HepG2 (cell line): ENCODE data around the gene MMS19. TPM values are rescaled to one million over a fixed set of nuclear protein-coding genes. Genes with fewer than 3 reads are reported as not detected.

Experiments used
- ARNT ChIP-seq: fragments of 450-650 bp; IDR thresholded peaks from 2 replicates; pipeline ENCODE4 v1.6.1; 2017
- FOSL2 ChIP-seq: sonication (generic); formaldehyde crosslinking; IDR thresholded peaks from 2 replicates; pipeline ENCODE4 v1.4.0; 2020; ENCODE audit warnings: missing genetic modification reagents
- HOXD1 ChIP-seq: sonication (generic); formaldehyde crosslinking; IDR thresholded peaks from 2 replicates; pipeline ENCODE4 v1.5.0; 2020; ENCODE audit warnings: missing genetic modification reagents
- KLF13 ChIP-seq: sonication (generic); formaldehyde crosslinking; IDR thresholded peaks from 2 replicates; pipeline ENCODE4 v1.4.0; 2020; ENCODE audit warnings: mild to moderate bottlenecking, missing genetic modification reagents
- RBAK ChIP-seq: sonication (generic); formaldehyde crosslinking; IDR thresholded peaks from 2 replicates; pipeline ENCODE4 v1.5.1; 2020; ENCODE audit warnings: mild to moderate bottlenecking, missing genetic modification reagents
- SSRP1 ChIP-seq: IDR thresholded peaks from 2 replicates; pipeline ENCODE4 v1.6.1; 2016; ENCODE audit warnings: control low read depth
- TOPORS ChIP-seq: sonication (generic); formaldehyde crosslinking; IDR thresholded peaks from 2 replicates; pipeline ENCODE4 v1.8.0; 2023; ENCODE audit warnings: mild to moderate bottlenecking, missing genetic modification reagents
- ZBTB7A ChIP-seq: sonication (generic); formaldehyde crosslinking; IDR thresholded peaks from 2 replicates; pipeline ENCODE4 v1.8.0; 2022; ENCODE audit warnings: mild to moderate bottlenecking, missing genetic modification reagents
- ZFP37 ChIP-seq: sonication (generic); formaldehyde crosslinking; IDR thresholded peaks from 2 replicates; pipeline ENCODE4 v1.4.0; 2020; ENCODE audit warnings: missing genetic modification reagents, borderline replicate concordance
- ZNF124 ChIP-seq: sonication (generic); formaldehyde crosslinking; IDR thresholded peaks from 2 replicates; pipeline ENCODE4 v1.4.0; 2020; ENCODE audit warnings: missing genetic modification reagents
- ZNF225 ChIP-seq: sonication (generic); formaldehyde crosslinking; IDR thresholded peaks from 2 replicates; pipeline ENCODE4 v1.4.0; 2020; ENCODE audit warnings: mild to moderate bottlenecking, missing genetic modification reagents
- ZNF235 ChIP-seq: sonication (generic); formaldehyde crosslinking; IDR thresholded peaks from 2 replicates; pipeline ENCODE4 v1.8.1; 2023; ENCODE audit warnings: mild to moderate bottlenecking, missing genetic modification reagents, borderline replicate concordance
- ZNF564 ChIP-seq: sonication (generic); formaldehyde crosslinking; IDR thresholded peaks from 2 replicates; pipeline ENCODE4 v1.8.1; 2023; ENCODE audit warnings: mild to moderate bottlenecking, missing genetic modification reagents
- ZNF776 ChIP-seq: sonication (generic); formaldehyde crosslinking; IDR thresholded peaks from 2 replicates; pipeline ENCODE4 v1.4.0; 2020; ENCODE audit warnings: mild to moderate bottlenecking, missing genetic modification reagents
- ZNF788 ChIP-seq: sonication (generic); formaldehyde crosslinking; IDR thresholded peaks from 2 replicates; pipeline ENCODE4 v1.5.0; 2020; ENCODE audit warnings: mild to moderate bottlenecking, missing genetic modification reagents, borderline replicate concordance
- ZSCAN29 ChIP-seq: sonication (generic); formaldehyde crosslinking; conservative IDR thresholded peaks from 2 replicates; pipeline ENCODE4 v1.4.0; 2020; ENCODE audit warnings: mild to moderate bottlenecking, missing genetic modification reagents
- polyA plus RNA-seq, 8 experiments: library from polyadenylated mRNA; depleted of rRNA in 3 of 8; stranded (reverse) in 7 of 8; unstranded in 1 of 8; fragments of >200 nt; fragmentation: Illumina TruSeq in 4 of 8; extraction: Trizol in 4 of 8; gene quantifications; 2 replicates each; pipeline versions ENCODE4 v1.2.1 to v1.2.3, GENCODE V29; 2011 to 2016; ENCODE audit warnings: low read depth in 4 of 8, missing spikeins in 1 of 8, mixed read lengths in 1 of 8; ENCODE audit not compliant: insufficient read depth in 1 of 8
- total RNA-seq, 5 experiments: library from RNA; depleted of rRNA; stranded (reverse); fragments of >200 nt; fragmentation: Illumina TruSeq; extraction: Trizol; gene quantifications; 2 replicates each; pipeline ENCODE4 v1.2.3, GENCODE V29; 2016; ENCODE audit warnings: low read depth in 1 of 5
- TF ChIP-seq, protein P1 (sequence below): sonication (generic); formaldehyde crosslinking; IDR thresholded peaks from 2 replicates; pipeline ENCODE4 v1.5.0; 2020; ENCODE audit warnings: mild to moderate bottlenecking, missing genetic modification reagents, borderline replicate concordance
- TF ChIP-seq, protein P2 (sequence below): sonication (generic); formaldehyde crosslinking; IDR thresholded peaks from 2 replicates; pipeline ENCODE4 v1.5.1; 2020; ENCODE audit warnings: missing genetic modification reagents, mild to moderate bottlenecking, borderline replicate concordance
- TF ChIP-seq, protein P3 (sequence below): sonication (generic); formaldehyde crosslinking; IDR thresholded peaks from 2 replicates; pipeline ENCODE4 v1.5.1; 2020; ENCODE audit warnings: mild to moderate bottlenecking, missing genetic modification reagents, moderate library complexity
- TF ChIP-seq, protein P4 (sequence below): sonication (generic); formaldehyde crosslinking; IDR thresholded peaks from 2 replicates; pipeline ENCODE4 v1.5.0; 2020; ENCODE audit warnings: mild to moderate bottlenecking, missing genetic modification reagents

MMS19 gene
- total and polyA plus RNA-seq, 2 of the 13 experiments (the other 11 are each of a cell fraction or from before 2014, with no cell fraction given) = 76.4 to 107 TPM

DNA sequence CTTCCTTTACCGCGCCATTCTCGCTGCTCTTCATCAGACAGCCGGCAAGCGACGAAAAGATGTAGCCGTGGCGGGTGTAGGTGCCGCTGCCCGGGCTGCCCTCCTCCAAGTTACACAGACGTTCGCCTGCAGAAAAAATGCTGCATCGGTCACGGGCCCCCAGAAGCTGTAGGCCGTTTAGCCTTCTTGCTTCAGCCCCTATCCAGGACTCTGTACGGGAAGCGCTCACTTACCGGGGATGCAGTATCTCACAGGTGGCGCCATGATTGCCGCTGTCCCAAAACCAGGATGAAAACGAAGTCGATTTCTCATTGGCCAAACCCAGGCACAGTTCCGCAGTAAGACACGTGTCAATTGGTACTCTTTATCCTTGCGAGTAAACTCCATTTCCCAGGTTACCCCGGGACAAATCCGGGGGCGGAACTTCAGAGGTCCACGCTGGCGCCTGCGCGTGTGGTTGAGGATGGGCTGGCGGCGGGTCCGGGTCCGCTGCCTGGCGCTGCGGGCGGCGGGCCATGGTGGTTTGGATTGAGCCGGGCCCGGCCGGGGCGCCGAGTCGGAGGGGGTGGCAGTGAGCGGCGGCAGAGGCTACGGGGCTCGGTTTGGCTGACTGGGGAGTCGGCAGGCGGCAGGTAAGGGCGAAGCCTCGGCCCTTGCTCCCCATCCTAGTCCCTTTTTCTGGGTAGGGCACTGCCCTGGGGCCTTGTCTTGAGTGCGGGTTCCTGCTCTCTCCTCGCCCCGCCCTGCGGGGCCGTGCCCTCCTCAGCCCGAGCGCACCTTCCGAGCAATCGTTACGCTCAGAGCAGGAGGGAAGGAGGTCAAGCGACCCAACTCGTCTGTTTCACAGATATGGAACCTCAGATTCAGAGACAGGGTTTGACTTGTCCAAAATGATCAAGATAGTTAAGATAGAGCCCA, 52.2 kb downstream of the MMS19 start, which contains the start of the genes EXOSC1 and ZDHHC16 (continued):
- TF ChIP-seq ZNF564 (CRISPR knock-in tag) = no peak
- TF ChIP-seq ZNF225 (CRISPR knock-in tag) = no peak
- TF ChIP-seq, protein P1, sequence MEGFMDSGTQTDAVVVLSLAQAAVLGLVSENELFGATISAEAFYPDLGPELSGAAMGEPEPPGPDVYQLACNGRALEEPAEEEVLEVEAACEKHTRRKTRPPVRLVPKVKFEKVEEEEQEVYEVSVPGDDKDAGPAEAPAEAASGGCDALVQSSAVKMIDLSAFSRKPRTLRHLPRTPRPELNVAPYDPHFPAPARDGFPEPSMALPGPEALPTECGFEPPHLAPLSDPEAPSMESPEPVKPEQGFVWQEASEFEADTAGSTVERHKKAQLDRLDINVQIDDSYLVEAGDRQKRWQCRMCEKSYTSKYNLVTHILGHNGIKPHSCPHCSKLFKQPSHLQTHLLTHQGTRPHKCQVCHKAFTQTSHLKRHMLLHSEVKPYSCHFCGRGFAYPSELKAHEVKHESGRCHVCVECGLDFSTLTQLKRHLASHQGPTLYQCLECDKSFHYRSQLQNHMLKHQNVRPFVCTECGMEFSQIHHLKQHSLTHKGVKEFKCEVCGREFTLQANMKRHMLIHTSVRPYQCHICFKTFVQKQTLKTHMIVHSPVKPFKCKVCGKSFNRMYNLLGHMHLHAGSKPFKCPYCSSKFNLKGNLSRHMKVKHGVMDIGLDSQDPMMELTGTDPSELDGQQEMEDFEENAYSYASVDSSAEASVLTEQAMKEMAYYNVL (CRISPR knock-in tag) = peak; percentile 37; the same call in 1 of the 2 replicates
- no peak for TF ChIP-seq KLF13 (CRISPR knock-in tag)
- no peak for TF ChIP-seq ARNT
- TF ChIP-seq ZNF788 = 0 out of 2 replicates have a peak, but pooled peaks have one; percentile 16
- TF ChIP-seq, protein P2, sequence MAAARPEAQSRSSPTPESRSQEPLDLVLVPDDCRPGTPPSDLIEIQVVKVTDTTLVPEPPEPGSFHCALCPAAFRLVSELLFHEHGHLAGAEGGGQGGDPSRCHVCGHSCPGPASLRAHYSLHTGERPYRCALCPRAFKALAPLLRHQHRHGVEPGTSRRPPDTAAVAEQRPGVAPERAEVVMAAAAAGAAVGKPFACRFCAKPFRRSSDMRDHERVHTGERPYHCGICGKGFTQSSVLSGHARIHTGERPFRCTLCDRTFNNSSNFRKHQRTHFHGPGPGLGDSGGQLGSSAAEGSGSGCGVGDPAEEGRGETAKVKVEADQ (CRISPR knock-in tag) = no peak; the same call in 1 of the 2 replicates
- TF ChIP-seq, protein P3, sequence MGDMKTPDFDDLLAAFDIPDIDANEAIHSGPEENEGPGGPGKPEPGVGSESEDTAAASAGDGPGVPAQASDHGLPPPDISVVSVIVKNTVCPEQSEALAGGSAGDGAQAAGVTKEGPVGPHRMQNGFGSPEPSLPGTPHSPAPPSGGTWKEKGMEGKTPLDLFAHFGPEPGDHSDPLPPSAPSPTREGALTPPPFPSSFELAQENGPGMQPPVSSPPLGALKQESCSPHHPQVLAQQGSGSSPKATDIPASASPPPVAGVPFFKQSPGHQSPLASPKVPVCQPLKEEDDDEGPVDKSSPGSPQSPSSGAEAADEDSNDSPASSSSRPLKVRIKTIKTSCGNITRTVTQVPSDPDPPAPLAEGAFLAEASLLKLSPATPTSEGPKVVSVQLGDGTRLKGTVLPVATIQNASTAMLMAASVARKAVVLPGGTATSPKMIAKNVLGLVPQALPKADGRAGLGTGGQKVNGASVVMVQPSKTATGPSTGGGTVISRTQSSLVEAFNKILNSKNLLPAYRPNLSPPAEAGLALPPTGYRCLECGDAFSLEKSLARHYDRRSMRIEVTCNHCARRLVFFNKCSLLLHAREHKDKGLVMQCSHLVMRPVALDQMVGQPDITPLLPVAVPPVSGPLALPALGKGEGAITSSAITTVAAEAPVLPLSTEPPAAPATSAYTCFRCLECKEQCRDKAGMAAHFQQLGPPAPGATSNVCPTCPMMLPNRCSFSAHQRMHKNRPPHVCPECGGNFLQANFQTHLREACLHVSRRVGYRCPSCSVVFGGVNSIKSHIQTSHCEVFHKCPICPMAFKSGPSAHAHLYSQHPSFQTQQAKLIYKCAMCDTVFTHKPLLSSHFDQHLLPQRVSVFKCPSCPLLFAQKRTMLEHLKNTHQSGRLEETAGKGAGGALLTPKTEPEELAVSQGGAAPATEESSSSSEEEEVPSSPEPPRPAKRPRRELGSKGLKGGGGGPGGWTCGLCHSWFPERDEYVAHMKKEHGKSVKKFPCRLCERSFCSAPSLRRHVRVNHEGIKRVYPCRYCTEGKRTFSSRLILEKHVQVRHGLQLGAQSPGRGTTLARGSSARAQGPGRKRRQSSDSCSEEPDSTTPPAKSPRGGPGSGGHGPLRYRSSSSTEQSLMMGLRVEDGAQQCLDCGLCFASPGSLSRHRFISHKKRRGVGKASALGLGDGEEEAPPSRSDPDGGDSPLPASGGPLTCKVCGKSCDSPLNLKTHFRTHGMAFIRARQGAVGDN (CRISPR knock-in tag) = peak; percentile 83
- TF ChIP-seq, protein P4, sequence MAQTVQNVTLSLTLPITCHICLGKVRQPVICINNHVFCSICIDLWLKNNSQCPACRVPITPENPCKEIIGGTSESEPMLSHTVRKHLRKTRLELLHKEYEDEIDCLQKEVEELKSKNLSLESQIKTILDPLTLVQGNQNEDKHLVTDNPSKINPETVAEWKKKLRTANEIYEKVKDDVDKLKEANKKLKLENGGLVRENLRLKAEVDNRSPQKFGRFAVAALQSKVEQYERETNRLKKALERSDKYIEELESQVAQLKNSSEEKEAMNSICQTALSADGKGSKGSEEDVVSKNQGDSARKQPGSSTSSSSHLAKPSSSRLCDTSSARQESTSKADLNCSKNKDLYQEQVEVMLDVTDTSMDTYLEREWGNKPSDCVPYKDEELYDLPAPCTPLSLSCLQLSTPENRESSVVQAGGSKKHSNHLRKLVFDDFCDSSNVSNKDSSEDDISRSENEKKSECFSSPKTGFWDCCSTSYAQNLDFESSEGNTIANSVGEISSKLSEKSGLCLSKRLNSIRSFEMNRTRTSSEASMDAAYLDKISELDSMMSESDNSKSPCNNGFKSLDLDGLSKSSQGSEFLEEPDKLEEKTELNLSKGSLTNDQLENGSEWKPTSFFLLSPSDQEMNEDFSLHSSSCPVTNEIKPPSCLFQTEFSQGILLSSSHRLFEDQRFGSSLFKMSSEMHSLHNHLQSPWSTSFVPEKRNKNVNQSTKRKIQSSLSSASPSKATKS = no peak
- no peak for TF ChIP-seq SSRP1 (CRISPR knock-in tag)
- TF ChIP-seq ZBTB7A (CRISPR knock-in tag) = no peak
- TF ChIP-seq ZFP37 (CRISPR knock-in tag) = 0 out of 2 replicates have a peak, but pooled peaks have one; percentile 80
- TF ChIP-seq ZNF235 (CRISPR knock-in tag) = no peak
- TF ChIP-seq ZNF124 (CRISPR knock-in tag) = no peak
- peak; percentile 68; the same call in 1 of the 2 replicates for TF ChIP-seq ZNF776
- TF ChIP-seq TOPORS (CRISPR knock-in tag) = peak; percentile 81; the same call in 1 of the 2 replicates
- no peak for TF ChIP-seq ZSCAN29 (CRISPR knock-in tag)
- TF ChIP-seq FOSL2 = peak; percentile 43; the same call in 1 of the 2 replicates
- peak; percentile 4; the same call in 1 of the 2 replicates for TF ChIP-seq HOXD1 (CRISPR knock-in tag)
- TF ChIP-seq RBAK (CRISPR knock-in tag) = no peak
